ENCODE results near the gene PTPDC1. TPM values are rescaled to one million over a fixed set of nuclear protein-coding genes. Genes with fewer than 3 reads are reported as not detected.

PTPDC1 gene
- 10 to 100 TPM in 2 of 4 donors, 1 to 10 TPM in 2; 4.3 to 11.4 (median 10.2) TPM for total RNA-seq

GRCh38 chr9:94084314-94084713 lies at the start of gene PTPDC1:
Gene PTPDC1, plus strand, starts transcription at chr9:94084464. Its CDS starts 67 bp downstream, at chr9:94084531.
- no peaks in the 10 kb centered on the region for H3K9me3 ChIP-seq
- DNase-seq (no peak), ATAC-seq (no peak)
- in situ Hi-C loops (cut with MboI; ENCODE audit: low sequenced_read_pairs in 4 of 4), result no loop called here
- peaks cover 0 to 18% of the 10 kb centered on the region in 2 donors for H3K36me3 ChIP-seq
- intact Hi-C loops (cut with DNase I; ENCODE audit: low total_unique reads), result no loop called here
- no peak for TF ChIP-seq CTCF (IDR thresholded peaks at IDR 0.05 in 4 of 5, conservative IDR thresholded peaks at IDR 0.05 in 1 of 5)
- no peak for TF ChIP-seq POLR2A (IDR thresholded peaks at IDR 0.05)
- H3K4me1 ChIP-seq, result no peaks in the 10 kb centered on the region
- H3K27ac ChIP-seq, result no peak within 1 kb of the TSS
- H3K27me3 ChIP-seq, result no peaks in the 10 kb centered on the region
- no peak within 1 kb of the TSS for H3K4me3 ChIP-seq

DNA sequence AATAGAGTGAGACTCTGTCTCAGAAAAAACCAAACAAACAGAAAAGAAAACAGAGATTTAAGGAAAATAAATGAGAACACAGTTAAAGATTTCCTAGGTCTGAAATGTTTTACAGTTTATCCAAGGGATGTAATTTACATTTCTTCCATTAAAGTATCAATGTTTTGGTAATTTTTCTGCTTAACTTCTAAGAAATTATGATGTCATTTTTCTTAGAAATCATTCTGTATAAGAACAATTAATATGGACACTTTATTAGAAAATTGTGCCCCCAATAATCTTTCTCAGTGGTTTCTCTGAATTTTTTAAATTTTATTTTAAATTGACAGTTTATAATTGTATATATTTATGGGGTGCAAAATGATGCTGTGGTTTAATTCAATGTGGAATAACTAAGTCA lies 49.8 kb upstream of the PTPDC1 start:
- intact Hi-C loops (cut with DNase I; ENCODE audit: low total_unique reads), result no loop called here
- no peak for TF ChIP-seq POLR2A (IDR thresholded peaks at IDR 0.05)
- TF ChIP-seq CTCF (IDR thresholded peaks at IDR 0.05 in 4 of 5, conservative IDR thresholded peaks at IDR 0.05 in 1 of 5), result no peak
- H3K27ac ChIP-seq, result no peak overlapping the region
- no peak for ATAC-seq
- in situ Hi-C loops (cut with MboI; ENCODE audit: low sequenced_read_pairs in 4 of 4), result no loop called here
- no peak for DNase-seq
- no peaks in the 10 kb centered on the region for H3K36me3 ChIP-seq
- H3K27me3 ChIP-seq, result no peaks in the 10 kb centered on the region
- H3K9me3 ChIP-seq, result no peaks in the 10 kb centered on the region
- no peak overlapping the region for H3K4me3 ChIP-seq
- H3K4me1 ChIP-seq, result peaks cover 8 to 18% of the 10 kb centered on the region in 2 donors

- TF ChIP-seq POLR2A (IDR thresholded peaks at IDR 0.05) (no peak), CTCF (IDR thresholded peaks at IDR 0.05 in 4 of 5, conservative IDR thresholded peaks at IDR 0.05 in 1 of 5) (no peak)
- Histone ChIP-seq H3K4me1 (peaks cover 0 to 6% of the 10 kb centered on the region in 2 donors), H3K4me3 (no peak overlapping the region), H3K9me3 (no peaks in the 10 kb centered on the region), H3K27me3 (no peaks in the 10 kb centered on the region), H3K36me3 (no peaks in the 10 kb centered on the region), H3K27ac (no peak overlapping the region)
- ATAC-seq (no peak), DNase-seq (no peak)
- intact Hi-C loops (cut with DNase I; ENCODE audit: low total_unique reads), result no loop called here
- in situ Hi-C loops (cut with MboI; ENCODE audit: low sequenced_read_pairs in 4 of 4), result no loop called here
Measured at GRCh38 chr9:94039786-94040185, 44.5 kb upstream of the PTPDC1 start.

- no peak overlapping the region for H3K4me3 ChIP-seq
- no peak for TF ChIP-seq CTCF (IDR thresholded peaks at IDR 0.05 in 4 of 5, conservative IDR thresholded peaks at IDR 0.05 in 1 of 5)
- no peak for TF ChIP-seq POLR2A (IDR thresholded peaks at IDR 0.05)
- in situ Hi-C loops (cut with MboI; ENCODE audit: low sequenced_read_pairs in 4 of 4), result no loop called here
- ATAC-seq (peak in 1 of 2 donors; percentile 39), DNase-seq (no peak)
- H3K27ac ChIP-seq, result no peak overlapping the region
- H3K4me1 ChIP-seq, result peaks cover 0 to 6% of the 10 kb centered on the region in 2 donors
- no peaks in the 10 kb centered on the region for H3K27me3 ChIP-seq
- intact Hi-C loops (cut with DNase I; ENCODE audit: low total_unique reads), result no loop called here
- no peaks in the 10 kb centered on the region for H3K36me3 ChIP-seq
- no peaks in the 10 kb centered on the region for H3K9me3 ChIP-seq
Measured at GRCh38 chr9:94042516-94043360, 41.5 kb upstream of the PTPDC1 start.
